Loucy (cell line): ENCODE measurements around the gene NDUFB1.

ENCODE experiments used
- EZH2phosphoT487 ChIP-seq: fragments of 200-600 bp; IDR thresholded peaks from 2 replicates; pipeline ENCODE4 v1.6.1; 2018; ENCODE audit warnings: antibody characterized with exemption, mild to moderate bottlenecking, moderate library complexity, borderline replicate concordance
- TF ChIP-seq, protein P1 (sequence below): fragments of 200-600 bp; sonication (generic); conservative IDR thresholded peaks from 2 replicates; pipeline ENCODE4 v1.5.1; 2014; ENCODE audit warnings: mild to moderate bottlenecking, antibody characterized with exemption, low read length

DNA sequence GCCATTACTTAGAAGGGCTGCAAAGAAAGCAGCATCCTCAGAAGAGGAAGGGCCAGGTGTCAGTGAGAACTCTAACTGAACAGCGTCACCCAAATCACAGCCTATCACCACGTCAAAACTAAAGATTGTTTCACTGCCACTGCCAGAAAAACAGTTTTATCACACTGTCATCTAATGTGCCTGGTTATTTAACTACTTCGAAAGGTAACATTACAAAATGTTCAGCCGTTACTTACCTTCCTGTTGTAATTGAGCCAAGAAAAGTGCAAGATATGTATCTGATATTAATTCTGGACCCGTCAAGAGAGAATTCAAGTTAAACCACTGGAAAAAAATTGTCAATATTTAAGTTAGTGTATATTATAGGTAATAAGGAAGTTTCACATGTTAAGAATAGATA, 33.0 kb downstream of the NDUFB1 start:
- TF ChIP-seq, protein P1, sequence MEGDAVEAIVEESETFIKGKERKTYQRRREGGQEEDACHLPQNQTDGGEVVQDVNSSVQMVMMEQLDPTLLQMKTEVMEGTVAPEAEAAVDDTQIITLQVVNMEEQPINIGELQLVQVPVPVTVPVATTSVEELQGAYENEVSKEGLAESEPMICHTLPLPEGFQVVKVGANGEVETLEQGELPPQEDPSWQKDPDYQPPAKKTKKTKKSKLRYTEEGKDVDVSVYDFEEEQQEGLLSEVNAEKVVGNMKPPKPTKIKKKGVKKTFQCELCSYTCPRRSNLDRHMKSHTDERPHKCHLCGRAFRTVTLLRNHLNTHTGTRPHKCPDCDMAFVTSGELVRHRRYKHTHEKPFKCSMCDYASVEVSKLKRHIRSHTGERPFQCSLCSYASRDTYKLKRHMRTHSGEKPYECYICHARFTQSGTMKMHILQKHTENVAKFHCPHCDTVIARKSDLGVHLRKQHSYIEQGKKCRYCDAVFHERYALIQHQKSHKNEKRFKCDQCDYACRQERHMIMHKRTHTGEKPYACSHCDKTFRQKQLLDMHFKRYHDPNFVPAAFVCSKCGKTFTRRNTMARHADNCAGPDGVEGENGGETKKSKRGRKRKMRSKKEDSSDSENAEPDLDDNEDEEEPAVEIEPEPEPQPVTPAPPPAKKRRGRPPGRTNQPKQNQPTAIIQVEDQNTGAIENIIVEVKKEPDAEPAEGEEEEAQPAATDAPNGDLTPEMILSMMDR, result no peak
- TF ChIP-seq EZH2phosphoT487, result no peak
